GM21576 (cell line): ENCODE data around the gene PCSK1.
"Not testable (repeated sequence)": the region's sequence is repeated elsewhere in the genome, so short reads cannot be mapped to it uniquely, and the experiment has no call there.

Experiments
- ATAC-seq: cut with Tn5 transposase; IDR thresholded peaks from one replicate; pipeline ENCODE4 v1.9.1; 2021; ENCODE audit warnings: mild to moderate bottlenecking, moderate library complexity; ENCODE audit not compliant: unreplicated experiment

The PCSK1 gene

DNA sequence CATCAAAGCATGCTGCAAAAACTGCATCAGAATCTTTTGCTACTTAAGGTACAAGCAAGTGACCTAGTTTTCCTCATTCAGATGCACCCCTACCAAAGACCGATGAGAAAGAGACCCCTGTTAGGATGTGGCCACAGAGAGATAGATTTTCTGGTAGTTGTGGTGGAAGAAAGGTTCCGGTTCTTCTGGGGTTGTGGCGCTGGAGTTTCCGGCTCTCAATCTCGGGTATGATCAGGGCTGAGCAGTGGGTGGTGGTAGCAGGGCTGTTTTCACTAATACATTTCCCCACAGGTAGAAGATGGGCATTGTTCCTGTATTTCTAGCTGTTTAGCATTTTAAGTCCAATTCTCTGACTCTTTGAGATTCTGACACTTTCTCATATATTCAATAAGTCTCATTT, 58.4 kb downstream of the PCSK1 start:
- ATAC-seq: no peak

- no peak for ATAC-seq
These were observed 59.7 kb downstream of the PCSK1 start for GRCh38 chr5:96373381-96373733.

DNA sequence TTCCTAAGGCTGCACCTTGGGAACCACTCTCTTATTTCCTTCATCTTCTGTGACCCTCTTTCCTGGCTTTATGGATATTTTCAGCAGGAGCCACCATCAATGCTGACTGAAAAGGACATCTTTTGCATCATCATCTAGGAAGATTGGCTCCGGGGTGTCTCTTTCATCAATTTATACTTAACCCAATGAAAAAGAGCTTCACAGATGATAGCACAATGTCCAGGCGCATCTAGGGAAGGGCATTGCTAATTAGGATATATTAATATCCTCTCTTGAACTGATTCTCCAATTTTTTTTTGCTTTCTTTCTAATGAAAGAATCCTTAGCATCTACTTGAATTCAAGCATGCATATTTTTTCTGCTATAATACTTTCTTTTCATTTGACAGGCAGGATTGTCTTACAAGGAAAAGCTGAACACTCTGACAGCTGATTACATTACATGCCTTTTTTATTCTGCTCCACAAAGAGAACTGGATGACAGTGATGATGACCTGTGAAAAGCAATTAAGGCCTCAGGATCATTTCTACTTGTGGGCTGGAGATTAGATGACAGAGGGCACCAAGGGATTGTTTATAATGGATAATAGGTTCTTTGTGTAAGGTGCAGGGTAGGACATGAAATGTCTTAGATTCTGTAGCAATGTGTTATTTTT, 60.2 kb downstream of the PCSK1 start:
- no peak for ATAC-seq

DNA sequence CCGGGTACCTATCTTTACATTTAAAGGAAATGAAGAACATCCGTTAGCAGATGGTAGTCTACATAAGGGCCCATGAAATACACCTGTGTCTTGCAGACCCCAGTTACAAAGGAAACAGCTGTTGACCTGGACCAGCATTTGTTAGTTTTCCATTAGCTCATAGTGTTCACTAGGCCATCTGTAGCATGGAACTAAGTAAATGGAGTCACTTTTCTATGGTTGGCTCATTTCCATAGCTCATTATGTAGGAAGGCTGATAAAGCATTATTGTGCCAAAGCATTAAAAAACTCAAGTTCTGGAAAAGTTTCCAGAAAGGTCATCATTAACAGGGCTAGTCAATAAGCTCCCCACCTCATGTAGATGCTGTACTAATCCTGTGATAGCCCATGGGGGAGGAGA, 62.1 kb downstream of the PCSK1 start:
- ATAC-seq: no peak

DNA sequence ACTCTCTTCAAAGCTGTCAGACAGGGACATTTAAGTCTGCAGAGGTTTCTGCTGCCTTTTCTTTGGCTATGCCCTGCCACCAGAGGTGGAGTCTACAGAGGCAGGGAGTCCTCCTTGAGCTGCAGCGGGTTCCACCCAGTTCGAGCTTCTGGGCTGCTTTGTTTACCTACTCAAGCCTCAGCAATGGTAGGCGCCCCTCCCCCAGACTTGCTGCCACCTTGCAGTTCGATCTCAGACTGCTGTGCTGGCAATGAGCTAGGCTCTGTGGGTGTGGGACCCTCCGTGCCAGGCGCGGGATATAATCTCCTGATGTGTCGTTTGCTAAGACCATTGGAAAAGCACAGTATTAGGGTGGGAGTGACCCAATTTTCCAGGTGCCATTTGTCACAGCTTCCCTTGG, 65.7 kb downstream of the PCSK1 start:
- ATAC-seq: not testable (repeated sequence)

GRCh38 chr5:96354237-96354636, 78.8 kb downstream of the PCSK1 start:
- ATAC-seq: no peak

DNA sequence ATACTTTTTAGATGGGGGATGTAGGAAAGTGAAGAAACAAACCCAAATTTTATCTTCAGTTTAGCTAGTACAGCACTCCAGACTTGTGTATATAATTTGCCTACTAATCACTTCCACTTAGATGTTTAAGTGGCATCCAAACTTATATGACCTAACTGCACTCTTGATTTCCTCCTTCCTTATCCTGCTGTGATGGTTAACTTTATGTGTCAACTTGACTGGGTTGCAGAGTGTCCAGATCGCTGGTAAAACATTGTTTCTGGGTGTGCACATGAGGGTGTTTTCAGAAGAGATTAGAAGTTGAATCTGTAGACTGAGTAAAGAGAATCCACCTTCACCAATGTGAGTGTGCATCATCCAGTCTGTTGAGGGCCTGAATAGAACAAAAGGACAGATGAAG, 79.8 kb downstream of the PCSK1 start:
- ATAC-seq: no peak

DNA sequence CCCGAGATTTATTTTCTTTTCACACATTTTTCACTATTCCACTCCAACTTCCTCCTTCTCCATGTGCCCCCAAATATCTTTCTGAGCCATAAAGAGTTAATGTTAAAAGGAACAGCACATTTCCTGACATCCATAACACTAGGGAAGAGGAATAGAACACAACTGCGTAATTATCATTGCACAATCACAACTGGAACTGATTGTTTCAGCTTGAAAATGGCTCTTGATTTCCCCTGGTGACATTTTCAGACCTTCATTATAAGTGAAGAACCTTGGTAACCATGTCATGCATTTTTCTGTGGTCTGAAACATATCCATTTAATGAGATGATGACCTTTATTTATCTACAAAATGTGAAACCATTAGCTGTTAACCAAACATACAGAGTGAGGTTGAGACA, 82.4 kb downstream of the PCSK1 start:
- ATAC-seq: no peak

DNA sequence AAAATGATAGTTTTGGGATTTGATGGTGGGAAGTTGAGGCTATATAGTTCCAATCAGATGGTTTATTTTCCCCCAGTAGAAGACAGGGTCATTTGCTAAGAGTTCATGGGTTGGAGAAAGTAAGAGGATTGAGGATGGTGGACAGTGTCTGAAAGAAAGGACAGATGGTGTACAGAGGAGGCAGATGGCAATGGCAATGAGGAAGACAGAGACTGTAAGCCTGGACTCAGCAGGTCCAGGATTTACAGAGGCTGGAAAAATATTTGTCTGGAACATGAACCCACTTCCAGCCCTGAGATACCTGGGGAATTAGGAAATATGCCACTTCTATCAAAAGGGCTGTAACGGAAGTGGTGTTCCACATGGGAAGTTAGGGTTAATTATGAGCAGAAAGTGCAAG, 84.5 kb downstream of the PCSK1 start:
- ATAC-seq: no peak

DNA sequence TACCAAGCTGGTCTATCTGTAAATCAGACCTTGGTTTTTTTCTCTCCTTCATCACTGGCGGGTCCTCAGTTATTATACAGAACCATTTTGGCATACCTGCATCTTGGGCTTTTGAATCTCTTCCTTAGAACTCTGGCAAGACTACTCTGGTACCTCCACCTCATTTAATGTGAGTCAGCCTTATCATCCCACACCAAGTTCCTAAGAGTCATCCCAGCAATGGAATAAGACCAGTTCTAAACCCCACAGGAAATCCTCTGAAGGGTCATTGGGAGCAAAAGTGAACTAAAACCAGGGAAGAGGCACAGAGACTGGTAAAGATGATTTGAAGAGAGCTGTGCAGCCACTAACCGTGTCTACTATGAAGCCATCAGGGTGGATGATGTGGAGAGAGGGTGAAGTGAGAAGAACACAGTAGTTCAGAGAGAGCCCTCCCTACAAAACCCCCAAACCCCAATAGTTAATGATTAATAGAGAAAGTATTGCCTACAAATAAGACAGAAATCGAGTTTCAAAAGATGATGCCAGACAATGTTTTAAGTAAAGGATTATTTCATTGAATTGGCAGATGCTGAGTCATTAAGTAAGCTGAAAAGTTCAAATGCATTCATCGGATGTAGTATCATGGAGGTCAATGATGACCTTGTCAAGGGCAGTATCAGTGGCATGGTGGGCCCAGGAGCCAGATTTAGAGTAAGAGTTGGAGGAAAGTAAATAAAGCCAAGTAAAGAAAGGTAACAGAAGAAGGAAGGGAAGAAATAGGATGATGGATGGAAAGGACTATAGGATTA, 85.4 kb downstream of the PCSK1 start:
- ATAC-seq: no peak

- peak; percentile 91 for ATAC-seq
These were observed 88.1 kb downstream of the PCSK1 start for GRCh38 chr5:96344678-96345577.

- no peak for ATAC-seq
These were observed 90.0 kb downstream of the PCSK1 start for GRCh38 chr5:96343094-96343493.

DNA sequence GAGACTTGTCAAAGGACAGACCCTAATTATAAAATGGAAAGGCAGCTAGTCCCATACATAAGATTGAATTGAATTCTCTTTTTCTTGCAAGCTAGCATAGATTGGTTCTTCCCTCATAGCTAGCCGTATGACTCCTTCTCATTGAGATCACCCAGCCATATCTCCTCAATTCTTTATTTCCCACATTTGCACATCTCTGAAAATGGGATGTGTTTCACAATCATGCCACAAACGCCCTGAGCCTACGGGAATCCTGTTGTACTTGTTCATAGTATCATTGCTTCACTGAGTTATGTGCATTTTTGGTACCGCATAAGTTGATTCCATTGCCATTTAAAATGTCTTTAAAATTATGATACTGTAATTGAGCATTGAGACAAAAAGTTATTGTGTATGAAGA, 90.5 kb downstream of the PCSK1 start:
- no peak for ATAC-seq
